Esophagus squamous epithelium (tissue), 4 donors: ENCODE data around the gene MICAL1.

ENCODE experiments used
- POLR2A ChIP-seq, 4 donors: fragments of 450-650 bp; IDR thresholded peaks; one replicate each; pipeline ENCODE4 v1.6.1; 2017; ENCODE audit warnings: antibody characterized with exemption in 4 of 4, mild to moderate bottlenecking in 4 of 4, moderate library complexity in 3 of 4
- TF ChIP-seq, protein P1 (sequence below), 6 experiments: fragments of 450-650 bp in 4 of 6; fragments of 200-600 bp in 2 of 6; sonication (generic) in 2 of 6; IDR thresholded peaks; one replicate each; pipeline ENCODE4 v1.5.1; 2016 to 2019; ENCODE audit warnings: antibody characterized with exemption in 6 of 6, mild to moderate bottlenecking in 4 of 6, moderate library complexity in 4 of 6

DNA sequence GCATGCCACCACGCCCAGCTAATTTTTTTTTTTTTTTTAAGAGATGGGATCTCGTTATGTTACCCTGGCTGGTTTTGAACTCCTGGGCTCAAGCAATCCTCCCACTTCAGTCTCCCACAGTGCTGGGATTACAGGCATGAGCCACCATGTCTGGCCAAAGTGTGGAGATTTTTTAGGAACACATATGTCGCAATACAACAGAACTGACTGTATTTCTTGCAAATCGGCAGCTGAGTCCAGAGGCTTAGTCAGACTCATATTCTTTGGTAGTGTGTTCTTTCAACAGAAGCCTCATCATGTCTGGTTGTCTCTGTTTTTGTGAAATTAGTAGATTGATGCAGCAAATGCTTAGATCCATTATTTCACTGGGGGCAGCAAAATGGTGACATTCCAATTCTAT is 49.4 kb downstream of the MICAL1 start:
- TF ChIP-seq, protein P1, sequence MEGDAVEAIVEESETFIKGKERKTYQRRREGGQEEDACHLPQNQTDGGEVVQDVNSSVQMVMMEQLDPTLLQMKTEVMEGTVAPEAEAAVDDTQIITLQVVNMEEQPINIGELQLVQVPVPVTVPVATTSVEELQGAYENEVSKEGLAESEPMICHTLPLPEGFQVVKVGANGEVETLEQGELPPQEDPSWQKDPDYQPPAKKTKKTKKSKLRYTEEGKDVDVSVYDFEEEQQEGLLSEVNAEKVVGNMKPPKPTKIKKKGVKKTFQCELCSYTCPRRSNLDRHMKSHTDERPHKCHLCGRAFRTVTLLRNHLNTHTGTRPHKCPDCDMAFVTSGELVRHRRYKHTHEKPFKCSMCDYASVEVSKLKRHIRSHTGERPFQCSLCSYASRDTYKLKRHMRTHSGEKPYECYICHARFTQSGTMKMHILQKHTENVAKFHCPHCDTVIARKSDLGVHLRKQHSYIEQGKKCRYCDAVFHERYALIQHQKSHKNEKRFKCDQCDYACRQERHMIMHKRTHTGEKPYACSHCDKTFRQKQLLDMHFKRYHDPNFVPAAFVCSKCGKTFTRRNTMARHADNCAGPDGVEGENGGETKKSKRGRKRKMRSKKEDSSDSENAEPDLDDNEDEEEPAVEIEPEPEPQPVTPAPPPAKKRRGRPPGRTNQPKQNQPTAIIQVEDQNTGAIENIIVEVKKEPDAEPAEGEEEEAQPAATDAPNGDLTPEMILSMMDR (IDR thresholded peaks at IDR 0.05): no peak
- TF ChIP-seq POLR2A (IDR thresholded peaks at IDR 0.05): no peak
